Heart left ventricle (tissue), 13 donors: Measurements from ENCODE around the gene RAD54L.

Source experiments
- POLR2A ChIP-seq, 2 donors: fragments of 450-650 bp; IDR thresholded peaks; one replicate each; pipeline ENCODE4 v1.6.1; 2017; ENCODE audit warnings: antibody characterized with exemption in 2 of 2, mild to moderate bottlenecking in 2 of 2, moderate library complexity in 2 of 2
- TF ChIP-seq, protein P1 (sequence below), 12 donors: fragments of 200-600 bp; sonication (generic) in 4 of 12; IDR thresholded peaks; one replicate each; pipeline versions ENCODE4 v1.5.0 to v1.8.0; 2018 to 2022; ENCODE audit warnings: antibody characterized with exemption in 12 of 12, mild to moderate bottlenecking in 5 of 12
- donor health status: ischemic (EF 13 %, LVEDD 7.1; RV severe dilation, severe dysfunction).
- donor health status: DM: no; HTN: yes; CAD: no.
- donor health status: DM: no; HTN: no; CAD: no.
- donor health status: ischemic (EF 25% LVEDD 6.9; RV normal size, moderate dysfunction).
- donor health status: ischemic (EF 25% LVEDD 5.7; RV mildly dilated, moderate dysfunction).
- donor health status: ischemic (EF 35%, LVEDD 5.7; RV mildly dilated, moderate dysfunction).
- donor health status: nonischemic (EF 11% LVEDD 7.7; RV severe dilation, severe dysfunction).
- donor health status: DM: yes; HTN: yes; CAD: no.
- donor health status: PGD.
- donor health status: ischemic (EF 29% LVEDD 5.4; RV normal size, mild dysfunction).
- donor health status: nonischemic (EF 23%, LVEDD 6.1; RV moderate dilation, normal function).

DNA sequence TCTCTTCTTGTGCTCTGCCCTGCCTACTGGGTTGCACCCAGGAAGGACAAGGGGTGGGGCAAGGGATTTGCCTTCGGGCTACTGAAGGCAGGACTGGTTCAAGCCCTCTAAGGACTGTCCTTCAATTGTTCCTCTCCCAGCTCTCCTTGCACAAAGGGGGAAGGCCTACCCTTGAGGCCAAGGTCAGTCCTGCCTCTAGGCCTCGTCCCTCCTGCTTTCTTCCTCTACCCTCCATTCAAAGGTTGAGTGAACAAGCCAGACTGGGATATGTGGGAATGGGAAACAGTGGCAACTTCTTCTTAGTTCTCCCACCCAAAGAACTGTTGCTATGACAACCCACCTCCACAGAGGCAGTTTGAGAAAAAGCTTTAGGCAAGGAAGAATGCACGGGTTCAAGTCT, 41.8 kb upstream of the RAD54L start:
- TF ChIP-seq, protein P1, sequence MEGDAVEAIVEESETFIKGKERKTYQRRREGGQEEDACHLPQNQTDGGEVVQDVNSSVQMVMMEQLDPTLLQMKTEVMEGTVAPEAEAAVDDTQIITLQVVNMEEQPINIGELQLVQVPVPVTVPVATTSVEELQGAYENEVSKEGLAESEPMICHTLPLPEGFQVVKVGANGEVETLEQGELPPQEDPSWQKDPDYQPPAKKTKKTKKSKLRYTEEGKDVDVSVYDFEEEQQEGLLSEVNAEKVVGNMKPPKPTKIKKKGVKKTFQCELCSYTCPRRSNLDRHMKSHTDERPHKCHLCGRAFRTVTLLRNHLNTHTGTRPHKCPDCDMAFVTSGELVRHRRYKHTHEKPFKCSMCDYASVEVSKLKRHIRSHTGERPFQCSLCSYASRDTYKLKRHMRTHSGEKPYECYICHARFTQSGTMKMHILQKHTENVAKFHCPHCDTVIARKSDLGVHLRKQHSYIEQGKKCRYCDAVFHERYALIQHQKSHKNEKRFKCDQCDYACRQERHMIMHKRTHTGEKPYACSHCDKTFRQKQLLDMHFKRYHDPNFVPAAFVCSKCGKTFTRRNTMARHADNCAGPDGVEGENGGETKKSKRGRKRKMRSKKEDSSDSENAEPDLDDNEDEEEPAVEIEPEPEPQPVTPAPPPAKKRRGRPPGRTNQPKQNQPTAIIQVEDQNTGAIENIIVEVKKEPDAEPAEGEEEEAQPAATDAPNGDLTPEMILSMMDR (IDR thresholded peaks at IDR 0.05), result no peak
- TF ChIP-seq POLR2A (IDR thresholded peaks at IDR 0.05), result no peak
